Measurements from ENCODE around the gene COX6B2.

COX6B2 gene

DNA sequence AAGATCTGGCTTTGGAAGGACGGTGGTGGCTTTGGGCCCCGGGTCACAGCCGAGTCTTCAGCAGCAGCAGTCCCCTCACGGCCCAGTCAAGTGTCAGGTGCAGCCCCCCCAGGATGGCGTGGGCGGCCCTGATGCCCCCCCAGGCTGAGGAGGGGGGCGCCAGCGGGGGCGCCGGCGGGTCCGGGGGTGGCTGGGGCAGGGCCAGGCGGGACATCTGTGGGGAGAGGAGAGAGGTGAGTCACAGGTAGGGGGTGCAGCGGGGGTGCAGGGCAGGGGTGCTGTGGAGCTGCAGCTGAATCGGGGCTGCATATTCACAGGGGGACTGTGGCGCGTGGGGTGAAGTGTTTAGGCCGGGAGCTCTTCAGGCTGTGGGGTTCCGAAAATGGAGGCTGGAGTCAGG is 11.4 kb upstream of the COX6B2 start:
- TF ChIP-seq, protein P1, sequence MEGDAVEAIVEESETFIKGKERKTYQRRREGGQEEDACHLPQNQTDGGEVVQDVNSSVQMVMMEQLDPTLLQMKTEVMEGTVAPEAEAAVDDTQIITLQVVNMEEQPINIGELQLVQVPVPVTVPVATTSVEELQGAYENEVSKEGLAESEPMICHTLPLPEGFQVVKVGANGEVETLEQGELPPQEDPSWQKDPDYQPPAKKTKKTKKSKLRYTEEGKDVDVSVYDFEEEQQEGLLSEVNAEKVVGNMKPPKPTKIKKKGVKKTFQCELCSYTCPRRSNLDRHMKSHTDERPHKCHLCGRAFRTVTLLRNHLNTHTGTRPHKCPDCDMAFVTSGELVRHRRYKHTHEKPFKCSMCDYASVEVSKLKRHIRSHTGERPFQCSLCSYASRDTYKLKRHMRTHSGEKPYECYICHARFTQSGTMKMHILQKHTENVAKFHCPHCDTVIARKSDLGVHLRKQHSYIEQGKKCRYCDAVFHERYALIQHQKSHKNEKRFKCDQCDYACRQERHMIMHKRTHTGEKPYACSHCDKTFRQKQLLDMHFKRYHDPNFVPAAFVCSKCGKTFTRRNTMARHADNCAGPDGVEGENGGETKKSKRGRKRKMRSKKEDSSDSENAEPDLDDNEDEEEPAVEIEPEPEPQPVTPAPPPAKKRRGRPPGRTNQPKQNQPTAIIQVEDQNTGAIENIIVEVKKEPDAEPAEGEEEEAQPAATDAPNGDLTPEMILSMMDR (IDR thresholded peaks at IDR 0.05; ENCODE audit: low read depth, low read length), result no peak
- no peak for DNase-seq (ENCODE audit: low read depth in 2 of 2)
- H3K4me3 ChIP-seq (replicated peaks in 1 of 2; ENCODE audit: low read depth in 2 of 2, low read length in 2 of 2), result no peak overlapping the region

DNA sequence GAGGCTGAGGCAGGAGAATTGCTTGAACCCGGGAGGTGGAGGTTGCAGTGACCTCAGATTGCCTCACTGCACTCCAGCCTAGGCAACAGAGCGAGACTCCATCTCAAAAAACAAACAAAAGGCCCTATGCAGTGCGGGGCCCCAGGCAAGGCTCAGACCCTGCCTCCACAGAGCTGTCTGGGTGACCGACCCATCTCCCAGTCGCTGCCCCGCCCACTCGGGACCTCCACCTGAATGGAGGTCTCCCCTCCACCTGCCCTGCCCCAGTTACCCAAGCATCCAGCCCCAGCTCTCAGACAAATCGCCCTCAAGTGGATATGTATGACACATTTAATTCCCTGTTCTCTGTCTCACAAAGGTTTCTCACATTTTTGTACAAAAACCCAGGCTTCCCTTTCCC is 10.7 kb upstream of the COX6B2 start:
- TF ChIP-seq, protein P1 (IDR thresholded peaks at IDR 0.05; ENCODE audit: low read depth, low read length), result no peak
- DNase-seq (ENCODE audit: low read depth in 2 of 2), result no peak

DNA sequence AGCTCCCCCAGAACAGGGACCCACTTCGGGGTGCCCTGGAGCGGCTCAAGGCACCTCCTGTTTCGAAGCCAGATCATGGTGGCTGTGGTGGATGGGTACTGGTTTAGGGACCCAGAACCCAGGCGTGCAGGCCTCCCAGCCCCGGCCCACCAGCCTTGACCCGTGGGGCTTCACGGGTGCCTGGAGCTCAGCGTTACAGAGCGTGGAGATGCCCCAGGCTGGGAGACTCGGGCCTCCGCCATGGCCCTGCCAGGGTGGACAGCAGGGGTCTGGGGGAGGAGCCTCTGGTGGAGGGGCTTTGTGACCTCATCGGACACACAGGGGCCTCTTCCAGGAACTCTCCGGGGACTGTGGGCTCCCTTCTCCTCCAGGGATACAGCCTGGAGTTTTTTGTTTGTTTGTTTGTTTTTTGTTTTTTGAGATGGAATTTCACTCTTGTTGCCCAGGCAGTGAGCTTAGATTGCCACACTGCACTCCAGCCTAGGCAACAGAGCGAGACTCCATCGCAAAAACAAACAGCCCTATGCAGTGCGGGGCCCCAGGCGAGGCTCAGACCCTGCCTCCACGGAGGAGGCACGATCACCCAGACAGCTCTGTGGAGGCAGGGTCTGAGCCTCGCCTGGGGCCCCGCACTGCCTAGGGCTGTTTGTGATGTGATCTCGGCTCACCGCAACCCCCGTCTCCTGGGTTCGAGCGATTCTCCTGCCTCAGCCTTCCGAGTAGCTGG is 8.6 kb upstream of the COX6B2 start, which contains the start of gene GARIN5B:
Gene GARIN5B (minus strand): TSS at position 271 of the 727 bp plus-strand sequence. CDS start 194 bp downstream, at position 77.
- H3K4me3 ChIP-seq (replicated peaks in 1 of 2; ENCODE audit: low read depth in 2 of 2, low read length in 2 of 2), result no peak within 1 kb of the TSS
- TF ChIP-seq, protein P1 (IDR thresholded peaks at IDR 0.05; ENCODE audit: low read depth, low read length), result no peak
- DNase-seq (ENCODE audit: low read depth in 2 of 2), result no peak

More for the DNA sequence above, 10.7 kb upstream of the COX6B2 start:
- no peak overlapping the region for H3K4me3 ChIP-seq (replicated peaks in 1 of 2; ENCODE audit: low read depth in 2 of 2, low read length in 2 of 2)

DNA sequence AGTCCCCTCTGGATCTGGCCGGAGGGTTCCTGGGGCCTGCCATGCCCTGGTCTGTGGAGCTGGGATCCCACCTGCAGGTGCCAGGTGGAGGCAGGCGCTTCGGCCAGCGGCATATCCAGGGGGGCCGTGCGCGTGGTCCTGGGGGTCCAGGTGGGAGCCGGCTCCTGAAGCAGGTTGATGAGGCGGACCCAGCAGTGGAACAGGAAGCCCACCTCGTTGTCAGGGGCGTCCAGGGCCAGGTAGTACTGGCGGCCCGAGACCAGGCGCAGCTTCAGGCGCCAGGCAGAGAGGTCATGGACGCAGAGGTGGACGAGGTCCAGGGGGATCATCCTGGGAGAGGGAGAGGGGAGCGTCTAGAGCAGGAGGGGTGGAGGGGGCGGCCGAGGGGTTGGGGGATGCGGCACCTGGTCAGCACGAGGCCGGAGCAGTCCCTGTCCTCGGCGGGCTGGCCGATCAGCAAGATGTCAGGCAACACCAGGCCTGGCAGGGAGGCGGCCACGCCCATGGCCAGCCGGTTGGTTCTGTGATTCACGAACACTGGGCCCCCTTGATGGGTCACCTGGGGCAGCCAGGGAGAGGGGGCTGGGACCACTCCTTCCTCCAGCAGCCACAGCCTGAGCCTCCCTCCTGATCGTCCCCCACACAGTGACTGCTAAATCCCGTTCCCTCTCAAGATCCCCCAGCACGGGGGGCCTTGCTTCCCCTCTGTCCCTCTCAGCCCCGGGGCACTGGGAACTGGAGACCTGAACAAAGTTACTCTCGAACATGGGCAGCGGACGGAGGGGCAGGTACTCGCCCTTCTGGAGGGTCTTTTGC is 7.9 kb upstream of the COX6B2 start:
- no peak for DNase-seq (ENCODE audit: low read depth in 2 of 2)
- TF ChIP-seq, protein P1 (IDR thresholded peaks at IDR 0.05; ENCODE audit: low read depth, low read length), result no peak
- H3K4me3 ChIP-seq (replicated peaks in 1 of 2; ENCODE audit: low read depth in 2 of 2, low read length in 2 of 2), result no peak overlapping the region

DNA sequence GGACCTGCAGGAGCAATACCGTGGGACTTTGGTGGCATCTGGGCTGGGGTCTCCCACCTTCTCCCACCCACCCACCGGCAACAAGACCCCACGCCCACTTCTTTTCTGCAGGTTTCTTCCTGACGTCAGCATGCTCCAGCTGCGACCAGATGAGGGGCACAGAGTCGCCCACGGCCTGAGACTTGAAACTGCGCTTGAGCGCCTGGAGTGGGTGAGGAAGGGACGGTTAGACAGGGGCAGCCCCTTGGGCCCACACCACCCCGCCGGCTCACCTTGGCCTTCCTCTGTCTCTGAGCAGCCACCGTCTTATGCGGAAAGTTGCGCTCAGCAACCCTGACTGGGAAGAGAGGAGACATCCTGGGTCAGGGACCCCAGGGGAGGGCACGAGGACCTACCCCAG is 6.4 kb upstream of the COX6B2 start:
- DNase-seq (ENCODE audit: low read depth in 2 of 2), result no peak
- TF ChIP-seq, protein P1 (IDR thresholded peaks at IDR 0.05; ENCODE audit: low read depth, low read length), result no peak
- no peak overlapping the region for H3K4me3 ChIP-seq (replicated peaks in 1 of 2; ENCODE audit: low read depth in 2 of 2, low read length in 2 of 2)

DNA sequence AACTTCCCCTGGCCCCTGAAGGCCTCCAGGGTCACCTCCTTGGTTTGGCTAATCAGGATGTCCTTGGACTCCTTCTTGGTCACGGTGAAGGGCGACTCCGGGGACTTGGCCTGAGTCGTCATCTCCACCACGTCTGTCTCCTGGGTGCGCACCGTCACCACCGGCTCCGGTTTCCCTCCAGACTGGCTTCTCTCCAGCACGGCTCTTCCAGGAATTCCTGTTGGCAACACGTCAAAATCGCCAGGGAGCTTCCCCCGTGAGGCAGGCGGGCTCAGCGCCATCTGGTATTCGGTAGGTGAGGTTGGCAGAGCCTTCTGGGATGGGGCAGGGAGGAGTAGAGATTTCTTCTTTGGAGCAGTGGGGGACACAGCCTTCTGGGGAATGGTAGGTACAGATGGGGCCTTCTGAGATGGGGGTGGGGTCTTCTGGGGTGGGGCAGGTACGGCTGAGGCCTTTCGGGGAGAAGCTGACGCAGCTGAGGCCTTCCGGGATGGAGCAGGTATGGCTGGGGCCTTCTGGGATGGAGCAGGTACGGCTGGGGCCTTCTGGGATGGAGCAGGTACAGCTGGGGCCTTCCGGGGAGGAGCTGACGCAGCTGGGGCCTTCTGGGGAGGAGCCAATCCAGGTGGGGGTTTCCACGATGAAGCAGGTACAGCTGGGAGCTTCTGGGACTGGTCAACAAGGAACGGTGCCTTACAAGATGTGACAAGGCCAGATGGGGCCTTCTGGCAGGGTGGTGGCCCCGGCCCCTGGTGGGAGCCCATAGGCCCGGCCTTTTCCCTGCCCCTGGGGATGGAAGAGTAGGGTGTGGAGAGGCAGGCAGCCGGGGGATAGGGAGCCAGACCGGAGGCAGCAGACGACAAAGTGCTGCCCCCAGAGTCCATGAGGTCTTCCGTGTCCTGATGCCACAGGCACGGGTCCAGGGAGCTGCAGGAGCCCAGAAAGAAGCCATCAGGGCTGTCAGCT is 4.7 kb upstream of the COX6B2 start:
- DNase-seq (ENCODE audit: low read depth in 2 of 2), result no peak
- TF ChIP-seq, protein P1 (IDR thresholded peaks at IDR 0.05; ENCODE audit: low read depth, low read length), result no peak
- H3K4me3 ChIP-seq (replicated peaks in 1 of 2; ENCODE audit: low read depth in 2 of 2, low read length in 2 of 2), result no peak overlapping the region
